GM12878 (cell line): Measurements from ENCODE around the gene SMAD2. TPM values are rescaled to one million over a fixed set of nuclear protein-coding genes. Genes with fewer than 3 reads are reported as not detected.

Source experiments
- ATAC-seq: fragments of 200-7000 bp; cut with Tn5 transposase; 3 replicates; pipeline ENCODE4 v1.9.1; 2020; ENCODE audit warnings: mild to moderate bottlenecking, moderate library complexity
- BruUV-seq: library from RNA; stranded (reverse); fragments of 400-500 nt; replicated peaks from 2 replicates; lab custom pipeline; 2021; lab: Mats Ljungman, UMichigan
- CTCF ChIA-PET: fragments of 300-600 bp; sonication (Branson Sonifier 250); formaldehyde crosslinking; extraction: SDS; loops from one replicate; lab custom pipeline; 2021; ENCODE audit warnings: inconsistent platforms; lab: Yijun Ruan, JAX
- POLR2A ChIA-PET: fragments of 350-600 bp; formaldehyde crosslinking; extraction: SDS; loops from one replicate; lab custom pipeline; 2021; ENCODE audit warnings: inconsistent platforms; lab: Charles Lee
- RAD21 ChIA-PET: fragments of 300-600 bp; sonication (Branson Sonifier 250); formaldehyde crosslinking; loops from one replicate; lab custom pipeline; 2023; ENCODE audit warnings: antibody characterized with exemption; ENCODE audit not compliant: unreplicated experiment; lab: Charles Lee
- SMC1A ChIA-PET: fragments of 300-600 bp; sonication (Branson Sonifier 250); formaldehyde crosslinking; loops from one replicate; lab custom pipeline; 2023; ENCODE audit not compliant: unreplicated experiment, uncharacterized antibody; lab: Charles Lee
- DNase-seq: peaks from one replicate; pipeline ENCODE4 v3.0.0-alpha.2; 2011; ENCODE audit warnings: low read depth, low spot score
- FAIRE-seq: peaks from 3 replicates; lab custom pipeline; 2011; peaks lifted over from hg19 to GRCh38; lab: Jason Lieb, UNC
- H2AFZ ChIP-seq: 2 replicates; pipeline ENCODE4 v1.6.0; 2011; ENCODE audit warnings: low read depth, low read length, control low read depth; ENCODE audit not compliant: control insufficient read depth
- H3K27ac ChIP-seq: 2 replicates; pipeline ENCODE4 v1.5.1; 2011; ENCODE audit warnings: control low read depth; ENCODE audit not compliant: control insufficient read depth, insufficient read depth
- H3K27me3 ChIP-seq, 2 experiments: replicated peaks in 1 of 2; 2 replicates each; pipeline versions ENCODE4 v1.6.0 to v1.6.1; 2011; ENCODE audit warnings: low read length in 1 of 2; ENCODE audit not compliant: control insufficient read depth in 2 of 2, insufficient read depth in 2 of 2
- H3K36me3 ChIP-seq, 2 experiments: 2 replicates each; pipeline ENCODE4 v1.5.1; 2011; ENCODE audit warnings: low read length in 1 of 2; ENCODE audit not compliant: control insufficient read depth in 2 of 2, insufficient read depth in 2 of 2
- H3K4me1 ChIP-seq: 2 replicates; pipeline ENCODE4 v1.6.1; 2011; ENCODE audit warnings: mild to moderate bottlenecking, low read length, moderate library complexity, mixed read lengths; ENCODE audit not compliant: control insufficient read depth, insufficient read depth
- H3K4me2 ChIP-seq: 2 replicates; pipeline ENCODE4 v1.6.0; 2011; ENCODE audit warnings: control low read depth; ENCODE audit not compliant: control insufficient read depth, insufficient read depth
- H3K4me3 ChIP-seq: fragments of 200-600 bp; sonication (generic); 2 replicates; pipeline ENCODE4 v1.5.1; 2016
- H3K79me2 ChIP-seq: 2 replicates; pipeline ENCODE4 v1.6.0; 2011; ENCODE audit warnings: low read length; ENCODE audit not compliant: control insufficient read depth, insufficient read depth
- H3K9ac ChIP-seq: 2 replicates; pipeline ENCODE4 v1.8.0; 2011; ENCODE audit warnings: low read length, control low read depth, mixed read lengths; ENCODE audit not compliant: control insufficient read depth, insufficient read depth
- H3K9me3 ChIP-seq: replicated peaks from 3 replicates; pipeline ENCODE4 v1.5.1; 2011; ENCODE audit warnings: mild to moderate bottlenecking, low read length; ENCODE audit not compliant: control insufficient read depth, insufficient read depth
- H4K20me1 ChIP-seq: 2 replicates; pipeline ENCODE4 v1.6.0; 2011; ENCODE audit not compliant: control insufficient read depth, insufficient read depth
- BCL11A ChIP-seq: IDR thresholded peaks from 2 replicates; pipeline ENCODE4 v1.6.1; 2011; ENCODE audit warnings: low read depth, low read length
- CBX5 ChIP-seq: sonication (generic); IDR thresholded peaks from 2 replicates; pipeline ENCODE4 v1.6.1; 2016; ENCODE audit warnings: low read depth, moderate library complexity, mild to moderate bottlenecking, inconsistent platforms
- CHD4 ChIP-seq: fragments of 200-600 bp; sonication (generic); IDR thresholded peaks from 2 replicates; pipeline ENCODE4 v1.6.1; 2016; ENCODE audit warnings: mild to moderate bottlenecking
- CREB1 ChIP-seq: IDR thresholded peaks from 2 replicates; pipeline ENCODE4 v1.6.1; 2012; ENCODE audit warnings: low read depth, mild to moderate bottlenecking, inconsistent platforms
- CUX1 ChIP-seq: IDR thresholded peaks from 2 replicates; pipeline ENCODE4 v1.6.1; 2012; ENCODE audit warnings: improper control_type of control experiment, low read depth, low read length; ENCODE audit not compliant: insufficient replicate concordance
- DPF2 ChIP-seq: fragments of 450-650 bp; IDR thresholded peaks from 2 replicates; pipeline ENCODE4 v1.6.1; 2017; ENCODE audit warnings: mild to moderate bottlenecking
- EP300 ChIP-seq, 2 experiments: fragments of 150-350 bp in 1 of 2; IDR thresholded peaks; 2 replicates each; pipeline ENCODE4 v1.6.1; 2011 to 2012; ENCODE audit warnings: low read depth in 2 of 2, low read length in 2 of 2, borderline replicate concordance in 1 of 2, improper control_type of control experiment in 1 of 2, inconsistent platforms in 1 of 2; ENCODE audit not compliant: control insufficient read depth in 1 of 2
- IRF3 ChIP-seq: fragments of 450-650 bp; IDR thresholded peaks from 2 replicates; pipeline ENCODE4 v1.6.1; 2014; ENCODE audit warnings: mild to moderate bottlenecking
- MYB ChIP-seq: fragments of 150-350 bp; IDR thresholded peaks from 2 replicates; pipeline ENCODE4 v1.6.1; 2014; ENCODE audit warnings: mild to moderate bottlenecking, low read depth, low read length, borderline replicate concordance
- PKNOX1 ChIP-seq: fragments of 450-650 bp; IDR thresholded peaks from 2 replicates; pipeline ENCODE4 v1.6.1; 2016; ENCODE audit warnings: mild to moderate bottlenecking
- RFX5 ChIP-seq: IDR thresholded peaks from 2 replicates; pipeline ENCODE4 v1.6.1; 2011; ENCODE audit warnings: low read depth, low read length, improper control_type of control experiment
- ZNF274 ChIP-seq: IDR thresholded peaks from one replicate; pipeline ENCODE4 v1.8.0; 2011; ENCODE audit not compliant: insufficient read length, insufficient read depth
- ZSCAN29 ChIP-seq: fragments of 450-650 bp; IDR thresholded peaks from 2 replicates; pipeline ENCODE4 v1.6.1; 2017; ENCODE audit warnings: mild to moderate bottlenecking, moderate library complexity
- WGBS: methylation state at CpG from one replicate; pipeline ENCODE4 v1.1.6; 2016; ENCODE audit warnings: low lambda C conversion rate; ENCODE audit not compliant: insufficient replicate concordance, insufficient coverage; ENCODE audit errors: missing lambda C conversion rate; 5-methylcytosine and 5-hydroxymethylcytosine counted together
- in situ Hi-C: fragments of 300-500 bp; cut with MboI; formaldehyde crosslinking; loops from 9 replicates; pipeline ENCODE4 v1.14.3; 2018; ENCODE audit warnings: mixed read lengths
- intact Hi-C: fragments of 100-400 bp; cut with micrococcal nuclease; formaldehyde crosslinking; loops from one replicate; pipeline ENCODE4 v1.14.2; 2022; ENCODE audit not compliant: unreplicated experiment
- polyA plus RNA-seq, 11 experiments: library from polyadenylated mRNA; depleted of rRNA in 4 of 11; unstranded in 6 of 11; stranded (reverse) in 5 of 11; fragments of >200 nt; fragmentation: Nextera tagmentation in 4 of 11; fragmentation: Illumina TruSeq in 1 of 11; extraction: Ambion mirVana in 4 of 11; extraction: Trizol in 1 of 11; gene quantifications; 1 replicate in 1 of 11; 2 replicates in 10 of 11; pipeline versions ENCODE4 v1.2.1 to v1.2.3, GENCODE V29; 2011 to 2016; ENCODE audit warnings: inconsistent platforms in 2 of 11, missing spikeins in 2 of 11, low read depth in 1 of 11
- total RNA-seq, 4 experiments: library from RNA; depleted of rRNA in 3 of 4; stranded (reverse); fragments of >200 nt in 3 of 4; fragmentation: Illumina TruSeq in 1 of 4; extraction: Trizol in 1 of 4; gene quantifications; 2 replicates each; pipeline versions ENCODE4 v1.2.1 to v1.2.3, GENCODE V29; 2013 to 2021

The SMAD2 gene
- total and polyA plus RNA-seq, 10 of the 15 experiments (the other 5 are each of a cell fraction or from before 2014, with no cell fraction given), result 28.8 to 111 (median 65.8) TPM

- 94% methylated on average over 6 of the region's 7 CpGs for WGBS
- intact Hi-C loops, result no loop called here
- H3K9me3 ChIP-seq, result no peaks in the 10 kb centered on the region
- ChIA-PET SMC1A (interaction anchor here (1.2 to 2.1 kb wide), 2 partner anchors 10 to 18 kb away, joined by 3 to 5 read pairs; no protein-coding TSS in a partner anchor), POLR2A (no interaction called here), RAD21 (no interaction called here), CTCF (no interaction called here)
- no peak for FAIRE-seq
- no peak overlapping the region for H3K4me3 ChIP-seq
- DNase-seq, result no peak
- peaks cover 2 to 12% of the 10 kb centered on the region in 2 experiments; a peak in 2 of 4 replicates for H3K36me3 ChIP-seq
- H4K20me1 ChIP-seq, result no peaks in the 10 kb centered on the region
- peaks cover 3% of the 10 kb centered on the region for H3K79me2 ChIP-seq
- no peaks in the 10 kb centered on the region for H3K4me1 ChIP-seq
- TF ChIP-seq ZNF274, result no peak
- TF ChIP-seq EP300 (IDR thresholded peaks at IDR 0.05; ENCODE audit: borderline replicate concordance in 1 of 2, control insufficient read depth in 1 of 2, low read depth in 2 of 2, low read length in 2 of 2), result no peak
- TF ChIP-seq CHD4, result no peak
- TF ChIP-seq ZSCAN29, result no peak
- no peak for TF ChIP-seq MYB
- TF ChIP-seq DPF2, result no peak
- no peak for TF ChIP-seq IRF3
- no peak for TF ChIP-seq RFX5
- TF ChIP-seq CUX1, result no peak
- no peak for TF ChIP-seq BCL11A
- no peak for TF ChIP-seq PKNOX1
- TF ChIP-seq CREB1, result no peak
- TF ChIP-seq CBX5, result no peak
- H3K27ac ChIP-seq, result no peak overlapping the region
- BruUV-seq, result no TSS peak
- in situ Hi-C loops, result no loop called here
- no peak for ATAC-seq
- no peaks in the 10 kb centered on the region for H3K27me3 ChIP-seq
- H2AFZ ChIP-seq, result no peak overlapping the region
- H3K4me2 ChIP-seq, result no peak overlapping the region
- H3K9ac ChIP-seq, result no peak overlapping the region
These were observed 48.6 kb downstream of the SMAD2 start for GRCh38 chr18:47881752-47882455.
